Upper lobe of right lung (tissue), 1 donor: ENCODE measurements around the gene AK9. TPM values are rescaled to one million over a fixed set of nuclear protein-coding genes. Genes with fewer than 3 reads are reported as not detected.
"Not testable (repeated sequence)": the region's sequence is repeated elsewhere in the genome, so short reads cannot be mapped to it uniquely, and the experiment has no call there.

Experiments used
- ATAC-seq: fragments of 200-7000 bp; cut with Tn5 transposase; one replicate; pipeline ENCODE4 v1.9.1; 2020; ENCODE audit warnings: mild to moderate bottlenecking, moderate library complexity
- DNase-seq: peaks from one replicate; pipeline ENCODE4 v3.0.0-alpha.2; 2020
- H3K27ac ChIP-seq: fragments of 200-600 bp; one replicate; pipeline ENCODE4 v1.8.0; 2022
- H3K27me3 ChIP-seq: fragments of 200-600 bp; one replicate; pipeline ENCODE4 v1.8.0; 2022; ENCODE audit warnings: mild to moderate bottlenecking
- H3K36me3 ChIP-seq: fragments of 200-600 bp; one replicate; pipeline ENCODE4 v1.8.0; 2022
- H3K4me1 ChIP-seq: fragments of 200-600 bp; one replicate; pipeline ENCODE4 v1.8.0; 2022
- H3K4me3 ChIP-seq: fragments of 200-600 bp; one replicate; pipeline ENCODE4 v1.8.0; 2022; ENCODE audit warnings: mild to moderate bottlenecking
- H3K9me3 ChIP-seq: fragments of 200-600 bp; one replicate; pipeline ENCODE4 v1.8.0; 2022
- CTCF ChIP-seq: fragments of 200-600 bp; IDR thresholded peaks from one replicate; pipeline ENCODE4 v1.8.0; 2022; ENCODE audit warnings: antibody characterized with exemption
- intact Hi-C: fragments of 100-400 bp; cut with DNase I; formaldehyde crosslinking; loops from one replicate; pipeline ENCODE4 v1.11.0; 2022
- total RNA-seq: library from RNA; stranded (reverse); fragmentation: NEBNext Ultra II Directional; extraction: Animal tissue kit (Norgen Biotek cat#: 25700); gene quantifications from one replicate; pipeline ENCODE4 v1.2.1, GENCODE V29; 2021
- donor health status: DM: no; HTN: yes; CAD: no; lungs with severe emphysema.

AK9 gene
- total RNA-seq, 1 donor from 2014 or later, result 8.8 TPM

- intact Hi-C loops, result no loop called here
- no peak for ATAC-seq
- TF ChIP-seq CTCF, result no peak
These were observed 163.0 kb downstream of the AK9 start for GRCh38 chr6:109527989-109528388.

GRCh38 chr6:109526905-109527628 is 163.9 kb downstream of the AK9 start:
- intact Hi-C loops, result no loop called here
- ATAC-seq, result peak; percentile 89
- no peak for DNase-seq
- Histone ChIP-seq H3K36me3 (no peaks in the 10 kb centered on the region), H3K27me3 (no peaks in the 10 kb centered on the region), H3K4me1 (no peaks in the 10 kb centered on the region), H3K9me3 (peaks cover 9% of the 10 kb centered on the region), H3K4me3 (no peak overlapping the region), H3K27ac (no peak overlapping the region)
- TF ChIP-seq CTCF, result peak; percentile 57

More at GRCh38 chr6:109527989-109528388, 163.0 kb downstream of the AK9 start:
- Histone ChIP-seq H3K36me3 (no peaks in the 10 kb centered on the region), H3K4me1 (no peaks in the 10 kb centered on the region), H3K4me3 (no peak overlapping the region), H3K27ac (no peak overlapping the region), H3K9me3 (peaks cover 9% of the 10 kb centered on the region), H3K27me3 (no peaks in the 10 kb centered on the region)
- DNase-seq, result no peak

GRCh38 chr6:109524129-109524528 is 166.9 kb downstream of the AK9 start:
- Histone ChIP-seq H3K9me3 (peaks cover 9% of the 10 kb centered on the region), H3K27ac (no peak overlapping the region), H3K4me3 (no peak overlapping the region), H3K36me3 (no peaks in the 10 kb centered on the region), H3K27me3 (no peaks in the 10 kb centered on the region), H3K4me1 (no peaks in the 10 kb centered on the region)
- no peak for DNase-seq
- TF ChIP-seq CTCF, result no peak
- ATAC-seq, result no peak
- intact Hi-C loops, result no loop called here

GRCh38 chr6:109523478-109523877 is 167.5 kb downstream of the AK9 start:
- Histone ChIP-seq H3K4me1 (no peaks in the 10 kb centered on the region), H3K27ac (no peak overlapping the region), H3K27me3 (no peaks in the 10 kb centered on the region), H3K9me3 (peaks cover 9% of the 10 kb centered on the region), H3K4me3 (no peak overlapping the region), H3K36me3 (no peaks in the 10 kb centered on the region)
- no peak for DNase-seq
- TF ChIP-seq CTCF, result no peak
- intact Hi-C loops, result no loop called here
- peak; percentile 24 for ATAC-seq

- ATAC-seq (peak; percentile 22), DNase-seq (no peak)
- H3K27me3 ChIP-seq, result no peaks in the 10 kb centered on the region
- H3K36me3 ChIP-seq, result no peaks in the 10 kb centered on the region
- H3K4me3 ChIP-seq, result no peak overlapping the region
- H3K9me3 ChIP-seq, result peaks cover 9% of the 10 kb centered on the region
- no peak overlapping the region for H3K27ac ChIP-seq
- intact Hi-C loops, result no loop called here
- no peaks in the 10 kb centered on the region for H3K4me1 ChIP-seq
- TF ChIP-seq CTCF, result no peak
These were observed 169.9 kb downstream of the AK9 start for GRCh38 chr6:109521080-109521479.

- H3K27ac ChIP-seq, intact Hi-C loops: not testable (repeated sequence)
These were observed 171.4 kb downstream of the AK9 start for GRCh38 chr6:109519647-109520046.

More at GRCh38 chr6:109519647-109520046, 171.4 kb downstream of the AK9 start:
- not testable (repeated sequence) for H3K27me3 ChIP-seq, DNase-seq, H3K4me1 ChIP-seq, H3K36me3 ChIP-seq, ATAC-seq, H3K4me3 ChIP-seq, H3K9me3 ChIP-seq
